Measurements from ENCODE around the gene MBNL3. TPM values are rescaled to one million over a fixed set of nuclear protein-coding genes. Genes with fewer than 3 reads are reported as not detected.

Gene MBNL3
- total and polyA plus RNA-seq, 9 of the 15 experiments (the other 6 are each of a cell fraction or from before 2014, with no cell fraction given) = under 0.01 to 0.25 (median 0.16) TPM

DNA sequence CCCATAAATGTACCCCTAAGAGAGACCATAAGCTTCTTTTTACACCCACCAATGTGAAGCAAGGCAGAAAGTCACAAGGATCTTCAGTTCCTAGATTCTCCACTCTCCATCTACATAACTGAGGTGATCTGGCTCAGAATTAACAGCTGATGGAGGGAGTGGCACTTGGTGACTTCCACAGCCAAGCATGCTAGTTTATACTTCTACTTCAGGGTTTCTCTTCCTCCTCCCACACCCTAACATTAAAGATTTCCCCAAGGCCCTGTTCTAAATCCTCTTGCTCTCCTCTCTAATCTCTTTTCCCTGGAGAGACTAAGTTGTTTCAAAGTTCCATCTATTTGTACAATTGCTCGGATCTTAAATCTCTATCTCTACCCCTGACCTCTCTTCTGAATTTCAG is 81.1 kb downstream of the MBNL3 start:
- intact Hi-C loops (cut with micrococcal nuclease) = no loop called here
- H3K9ac ChIP-seq (ENCODE audit: insufficient read depth in 1 of 2, low read depth in 2 of 2, low read length in 2 of 2) = no peak overlapping the region
- DNase-seq (ENCODE audit: extremely low read depth in 1 of 4, low spot score in 3 of 4) = no peak
- no peak for FAIRE-seq
- WGBS (ENCODE audit: insufficient coverage, low coverage, missing lambda C conversion rate) = 0% methylated on average over 1 of the region's 1 CpG
- TF ChIP-seq ZKSCAN8 (CRISPR knock-in tag; IDR thresholded peaks at IDR 0.05) (no peak), RUNX1 (IDR thresholded peaks at IDR 0.05; ENCODE audit: low read depth) (no peak), HOXB6 (CRISPR knock-in tag; IDR thresholded peaks at IDR 0.05; ENCODE audit: borderline replicate concordance) (no peak), MYBL2 (IDR thresholded peaks at IDR 0.05; ENCODE audit: low read depth) (no peak), MYBL2 (CRISPR knock-in tag; IDR thresholded peaks at IDR 0.05; ENCODE audit: borderline replicate concordance) (no peak), ZNF263 (CRISPR knock-in tag; IDR thresholded peaks at IDR 0.05; ENCODE audit: borderline replicate concordance) (no peak), FOXA3 (CRISPR knock-in tag; conservative IDR thresholded peaks at IDR 0.05 in 1 of 2, IDR thresholded peaks at IDR 0.05 in 1 of 2) (no peak), ZNF584 (CRISPR knock-in tag; IDR thresholded peaks at IDR 0.05; ENCODE audit: low read depth) (no peak), ZNF174 (CRISPR knock-in tag; IDR thresholded peaks at IDR 0.05) (no peak), ZNF75A (CRISPR knock-in tag; IDR thresholded peaks at IDR 0.05) (no peak), EHMT2 (IDR thresholded peaks at IDR 0.05) (no peak), ZNF311 (CRISPR knock-in tag; IDR thresholded peaks at IDR 0.05) (no peak), TEAD1 (CRISPR knock-in tag; IDR thresholded peaks at IDR 0.05) (no peak), KAT2B (IDR thresholded peaks at IDR 0.05; ENCODE audit: low read depth, low read length) (no peak), ZSCAN29 (IDR thresholded peaks at IDR 0.05) (no peak)
- TF ChIP-seq, protein P1, sequence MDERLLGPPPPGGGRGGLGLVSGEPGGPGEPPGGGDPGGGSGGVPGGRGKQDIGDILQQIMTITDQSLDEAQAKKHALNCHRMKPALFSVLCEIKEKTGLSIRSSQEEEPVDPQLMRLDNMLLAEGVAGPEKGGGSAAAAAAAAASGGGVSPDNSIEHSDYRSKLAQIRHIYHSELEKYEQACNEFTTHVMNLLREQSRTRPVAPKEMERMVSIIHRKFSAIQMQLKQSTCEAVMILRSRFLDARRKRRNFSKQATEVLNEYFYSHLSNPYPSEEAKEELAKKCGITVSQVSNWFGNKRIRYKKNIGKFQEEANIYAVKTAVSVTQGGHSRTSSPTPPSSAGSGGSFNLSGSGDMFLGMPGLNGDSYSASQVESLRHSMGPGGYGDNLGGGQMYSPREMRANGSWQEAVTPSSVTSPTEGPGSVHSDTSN (CRISPR knock-in tag; IDR thresholded peaks at IDR 0.05; ENCODE audit: low read depth) = no peak
- TF ChIP-seq, protein P1 (tag; conservative IDR thresholded peaks at IDR 0.05; ENCODE audit: low read depth) = no peak
- TF ChIP-seq, protein P2, sequence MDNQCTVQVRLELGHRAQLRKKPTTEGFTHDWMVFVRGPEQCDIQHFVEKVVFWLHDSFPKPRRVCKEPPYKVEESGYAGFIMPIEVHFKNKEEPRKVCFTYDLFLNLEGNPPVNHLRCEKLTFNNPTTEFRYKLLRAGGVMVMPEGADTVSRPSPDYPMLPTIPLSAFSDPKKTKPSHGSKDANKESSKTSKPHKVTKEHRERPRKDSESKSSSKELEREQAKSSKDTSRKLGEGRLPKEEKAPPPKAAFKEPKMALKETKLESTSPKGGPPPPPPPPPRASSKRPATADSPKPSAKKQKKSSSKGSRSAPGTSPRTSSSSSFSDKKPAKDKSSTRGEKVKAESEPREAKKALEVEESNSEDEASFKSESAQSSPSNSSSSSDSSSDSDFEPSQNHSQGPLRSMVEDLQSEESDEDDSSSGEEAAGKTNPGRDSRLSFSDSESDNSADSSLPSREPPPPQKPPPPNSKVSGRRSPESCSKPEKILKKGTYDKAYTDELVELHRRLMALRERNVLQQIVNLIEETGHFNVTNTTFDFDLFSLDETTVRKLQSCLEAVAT (IDR thresholded peaks at IDR 0.05) = no peak
- TF ChIP-seq, protein P3, sequence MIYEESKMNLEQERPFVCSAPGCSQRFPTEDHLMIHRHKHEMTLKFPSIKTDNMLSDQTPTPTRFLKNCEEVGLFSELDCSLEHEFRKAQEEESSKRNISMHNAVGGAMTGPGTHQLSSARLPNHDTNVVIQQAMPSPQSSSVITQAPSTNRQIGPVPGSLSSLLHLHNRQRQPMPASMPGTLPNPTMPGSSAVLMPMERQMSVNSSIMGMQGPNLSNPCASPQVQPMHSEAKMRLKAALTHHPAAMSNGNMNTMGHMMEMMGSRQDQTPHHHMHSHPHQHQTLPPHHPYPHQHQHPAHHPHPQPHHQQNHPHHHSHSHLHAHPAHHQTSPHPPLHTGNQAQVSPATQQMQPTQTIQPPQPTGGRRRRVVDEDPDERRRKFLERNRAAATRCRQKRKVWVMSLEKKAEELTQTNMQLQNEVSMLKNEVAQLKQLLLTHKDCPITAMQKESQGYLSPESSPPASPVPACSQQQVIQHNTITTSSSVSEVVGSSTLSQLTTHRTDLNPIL (CRISPR knock-in tag; IDR thresholded peaks at IDR 0.05) = no peak
- ATAC-seq = no peak
- no peaks in the 10 kb centered on the region for H3K9me1 ChIP-seq (ENCODE audit: control insufficient read depth, insufficient read depth, low read length)
- no TSS peak for BruUV-seq (replicated peaks)
- H3K4me1 ChIP-seq (replicated peaks in 1 of 2; ENCODE audit: control insufficient read depth in 2 of 2, insufficient read depth in 2 of 2, low read length in 2 of 2) = no peaks in the 10 kb centered on the region
- H3K4me3 ChIP-seq = no peak overlapping the region
- H3K36me3 ChIP-seq (ENCODE audit: control insufficient read depth, insufficient read depth, low read length) = no peaks in the 10 kb centered on the region
- no peak overlapping the region for H2AFZ ChIP-seq (ENCODE audit: low read depth, low read length)
- no peak overlapping the region for H3K4me2 ChIP-seq (ENCODE audit: insufficient read depth, low read length)
- in situ Hi-C loops (cut with MboI) = no loop called here
- H3K79me2 ChIP-seq (ENCODE audit: control insufficient read depth, insufficient read depth, low read length) = no peaks in the 10 kb centered on the region
- H4K20me1 ChIP-seq (replicated peaks; ENCODE audit: control insufficient read depth, insufficient read depth, low read length) = no peaks in the 10 kb centered on the region
- ChIA-PET POLR2A (no interaction called here), CTCF (ENCODE audit: low intra/inter-chr PET ratio) (no interaction called here)
- H3K27me3 ChIP-seq (ENCODE audit: control insufficient read depth in 2 of 2, insufficient read depth in 2 of 2, low read length in 2 of 2) = no peaks in the 10 kb centered on the region
- H3K27ac ChIP-seq (ENCODE audit: extremely low read depth, low read depth, low read length) = no peak overlapping the region
- no peaks in the 10 kb centered on the region for H3K9me3 ChIP-seq (replicated peaks; ENCODE audit: control insufficient read depth, insufficient read depth, low read depth, low read length)
